RWPE2 (cell line): ENCODE data around the gene EDAR.

ENCODE experiments used
- ATAC-seq: fragments of 200-7000 bp; cut with Tn5 transposase; 3 replicates; pipeline ENCODE4 v1.9.1; 2021; ENCODE audit warnings: low read depth
- DNase-seq: peaks from one replicate; pipeline ENCODE4 v3.0.0-alpha.2; 2020; ENCODE audit warnings: low spot score
- H3K27ac ChIP-seq: fragments of 450-650 bp; 2 replicates; pipeline ENCODE4 v1.5.1; 2017; ENCODE audit warnings: mild to moderate bottlenecking; ENCODE audit not compliant: poor library complexity, severe bottlenecking
- H3K27me3 ChIP-seq: fragments of 250-450 bp; sonication (Bioruptor Pico); 2 replicates; pipeline ENCODE4 v1.5.1; 2021; ENCODE audit warnings: mild to moderate bottlenecking, moderate library complexity; ENCODE audit not compliant: insufficient read depth, poor library complexity, severe bottlenecking
- H3K36me3 ChIP-seq: fragments of 250-450 bp; sonication (Bioruptor Pico); 2 replicates; pipeline ENCODE4 v1.5.1; 2020; ENCODE audit warnings: low read depth, mild to moderate bottlenecking, moderate library complexity
- H3K4me1 ChIP-seq: fragments of 250-450 bp; sonication (Bioruptor Pico); 2 replicates; pipeline ENCODE4 v1.5.1; 2021; ENCODE audit warnings: mild to moderate bottlenecking, moderate library complexity; ENCODE audit not compliant: insufficient read depth, poor library complexity, severe bottlenecking
- H3K4me3 ChIP-seq: fragments of 250-450 bp; sonication (Bioruptor Pico); 2 replicates; pipeline ENCODE4 v1.5.1; 2021; ENCODE audit warnings: mild to moderate bottlenecking, moderate library complexity; ENCODE audit not compliant: severe bottlenecking
- H3K9me3 ChIP-seq: fragments of 250-450 bp; sonication (Bioruptor Pico); 2 replicates; pipeline ENCODE4 v1.5.1; 2021; ENCODE audit warnings: mild to moderate bottlenecking, moderate library complexity; ENCODE audit not compliant: severe bottlenecking
- TF ChIP-seq, protein P1 (sequence below): fragments of 450-650 bp; IDR thresholded peaks from one replicate; pipeline ENCODE4 v1.5.1; 2017; ENCODE audit warnings: mild to moderate bottlenecking, moderate library complexity; ENCODE audit not compliant: poor library complexity, severe bottlenecking

EDAR gene

DNA sequence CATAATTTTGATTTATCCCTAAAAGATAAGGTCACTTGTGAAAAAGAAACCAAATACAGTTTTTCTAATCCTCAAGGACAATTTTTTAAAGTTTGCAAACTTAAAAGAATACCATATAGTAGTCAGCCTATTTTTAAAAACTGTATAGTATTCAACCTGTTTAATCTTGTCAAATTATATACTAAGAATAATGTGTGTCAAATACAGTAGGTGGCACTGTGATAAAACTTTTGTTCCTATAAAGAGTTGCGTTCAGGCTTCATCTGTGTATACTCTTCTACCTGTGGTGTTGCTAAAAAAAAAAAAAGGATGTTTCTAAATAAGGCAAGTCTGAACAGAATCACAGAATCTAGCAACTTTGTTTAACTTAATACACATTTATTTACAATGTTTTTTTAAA is 133.8 kb downstream of the EDAR start:
- H3K4me1 ChIP-seq = peaks cover 3% of the 10 kb centered on the region
- DNase-seq (no peak), ATAC-seq (peak; percentile 78)
- no peak overlapping the region for H3K27ac ChIP-seq
- peaks cover 19% of the 10 kb centered on the region for H3K36me3 ChIP-seq
- TF ChIP-seq, protein P1, sequence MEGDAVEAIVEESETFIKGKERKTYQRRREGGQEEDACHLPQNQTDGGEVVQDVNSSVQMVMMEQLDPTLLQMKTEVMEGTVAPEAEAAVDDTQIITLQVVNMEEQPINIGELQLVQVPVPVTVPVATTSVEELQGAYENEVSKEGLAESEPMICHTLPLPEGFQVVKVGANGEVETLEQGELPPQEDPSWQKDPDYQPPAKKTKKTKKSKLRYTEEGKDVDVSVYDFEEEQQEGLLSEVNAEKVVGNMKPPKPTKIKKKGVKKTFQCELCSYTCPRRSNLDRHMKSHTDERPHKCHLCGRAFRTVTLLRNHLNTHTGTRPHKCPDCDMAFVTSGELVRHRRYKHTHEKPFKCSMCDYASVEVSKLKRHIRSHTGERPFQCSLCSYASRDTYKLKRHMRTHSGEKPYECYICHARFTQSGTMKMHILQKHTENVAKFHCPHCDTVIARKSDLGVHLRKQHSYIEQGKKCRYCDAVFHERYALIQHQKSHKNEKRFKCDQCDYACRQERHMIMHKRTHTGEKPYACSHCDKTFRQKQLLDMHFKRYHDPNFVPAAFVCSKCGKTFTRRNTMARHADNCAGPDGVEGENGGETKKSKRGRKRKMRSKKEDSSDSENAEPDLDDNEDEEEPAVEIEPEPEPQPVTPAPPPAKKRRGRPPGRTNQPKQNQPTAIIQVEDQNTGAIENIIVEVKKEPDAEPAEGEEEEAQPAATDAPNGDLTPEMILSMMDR = peak; percentile 70
- no peaks in the 10 kb centered on the region for H3K27me3 ChIP-seq
- no peak overlapping the region for H3K4me3 ChIP-seq
- no peaks in the 10 kb centered on the region for H3K9me3 ChIP-seq

DNA sequence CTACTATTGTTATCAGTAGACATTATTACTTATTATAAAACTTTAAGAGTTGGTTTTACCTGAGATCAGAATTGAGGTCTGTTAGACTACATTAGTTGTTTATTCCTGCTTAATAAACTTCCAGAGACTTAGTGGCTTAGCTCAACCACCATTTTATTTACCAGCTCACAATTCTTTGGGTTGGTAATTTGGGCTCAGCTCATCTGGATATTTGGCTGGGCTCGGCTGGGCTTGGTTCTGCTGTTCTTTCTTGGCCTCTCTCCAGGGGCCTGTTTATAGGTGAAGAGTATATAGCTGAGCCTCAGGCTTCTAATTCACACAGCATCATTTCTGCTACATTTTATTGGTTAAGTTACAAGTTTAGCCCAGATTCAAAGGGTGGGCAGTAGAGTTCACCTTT is 134.5 kb downstream of the EDAR start:
- Histone ChIP-seq H3K4me3 (no peak overlapping the region), H3K9me3 (no peaks in the 10 kb centered on the region), H3K27me3 (no peaks in the 10 kb centered on the region), H3K4me1 (peaks cover 3% of the 10 kb centered on the region), H3K27ac (no peak overlapping the region), H3K36me3 (peaks cover 19% of the 10 kb centered on the region)
- ATAC-seq (no peak), DNase-seq (no peak)
- TF ChIP-seq, protein P1 = no peak

GRCh38 chr2:108853421-108853820 is 135.6 kb downstream of the EDAR start:
- H3K36me3 ChIP-seq = peaks cover 19% of the 10 kb centered on the region
- no peaks in the 10 kb centered on the region for H3K9me3 ChIP-seq
- H3K27me3 ChIP-seq = no peaks in the 10 kb centered on the region
- H3K4me3 ChIP-seq = no peak overlapping the region
- ATAC-seq (no peak), DNase-seq (no peak)
- H3K27ac ChIP-seq = no peak overlapping the region
- peaks cover 3% of the 10 kb centered on the region for H3K4me1 ChIP-seq
- TF ChIP-seq, protein P1 = no peak

GRCh38 chr2:108852375-108852774 is 136.6 kb downstream of the EDAR start:
- no peak overlapping the region for H3K4me3 ChIP-seq
- H3K36me3 ChIP-seq = peaks cover 27% of the 10 kb centered on the region
- peaks cover 3% of the 10 kb centered on the region for H3K4me1 ChIP-seq
- DNase-seq = no peak
- no peaks in the 10 kb centered on the region for H3K27me3 ChIP-seq
- H3K9me3 ChIP-seq = no peaks in the 10 kb centered on the region
- ATAC-seq = no peak
- no peak overlapping the region for H3K27ac ChIP-seq
- TF ChIP-seq, protein P1 = no peak

DNA sequence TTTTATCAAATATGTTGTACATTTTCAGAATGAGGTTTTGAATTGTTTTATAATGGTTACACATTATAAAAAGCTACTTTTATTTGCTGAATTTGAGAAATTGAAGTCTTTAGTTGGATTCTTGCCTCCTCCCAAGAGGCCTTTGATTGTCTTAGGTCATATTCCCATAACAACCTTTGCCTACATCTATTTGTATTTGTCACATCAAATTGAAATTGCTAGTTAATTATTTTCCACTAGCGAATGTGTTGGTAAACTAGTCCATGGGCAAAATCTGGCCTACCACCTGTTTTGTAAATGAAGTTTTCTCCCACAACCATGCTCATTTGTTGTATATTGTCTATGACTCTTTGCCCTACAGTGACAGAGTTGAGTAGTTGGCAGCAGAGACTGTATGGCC is 142.0 kb downstream of the EDAR start:
- H3K27ac ChIP-seq = no peak overlapping the region
- H3K4me1 ChIP-seq = no peaks in the 10 kb centered on the region
- H3K27me3 ChIP-seq = no peaks in the 10 kb centered on the region
- no peak for DNase-seq
- no peak overlapping the region for H3K4me3 ChIP-seq
- no peak for ATAC-seq
- TF ChIP-seq, protein P1 = no peak
- H3K36me3 ChIP-seq = peaks cover 18% of the 10 kb centered on the region
- H3K9me3 ChIP-seq = no peaks in the 10 kb centered on the region
